IMR-90 (cell line): ENCODE data around the gene PSMD9. TPM values are rescaled to one million over a fixed set of nuclear protein-coding genes. Genes with fewer than 3 reads are reported as not detected.

Source experiments
- ATAC-seq: fragments of 200-7000 bp; cut with Tn5 transposase; 2 replicates; pipeline ENCODE4 v1.9.1; 2020; ENCODE audit warnings: low read depth, mild to moderate bottlenecking, moderate library complexity
- BruUV-seq: library from RNA; stranded (reverse); fragments of 400-500 nt; replicated peaks from 2 replicates; lab custom pipeline; 2021; lab: Mats Ljungman, UMichigan
- CTCF ChIA-PET: fragments of 300-600 bp; formaldehyde crosslinking; extraction: SDS; loops from one replicate; lab custom pipeline; 2021; ENCODE audit warnings: antibody characterized with exemption; lab: Yijun Ruan, JAX
- POLR2A ChIA-PET: fragments of 300-600 bp; sonication (Branson Sonifier 250); formaldehyde crosslinking; loops from one replicate; lab custom pipeline; 2022; ENCODE audit warnings: antibody characterized with exemption; ENCODE audit not compliant: unreplicated experiment; lab: Charles Lee
- DNase-seq: peaks from one replicate; pipeline ENCODE4 v3.0.0; 2013
- H2AFZ ChIP-seq: replicated peaks from 2 replicates; pipeline ENCODE3; 2013; ENCODE audit warnings: low read length, mild to moderate bottlenecking; ENCODE audit not compliant: poor library complexity
- H2AK5ac ChIP-seq: 2 replicates; pipeline ENCODE4 v1.6.1; 2013; ENCODE audit warnings: low read depth, low read length, inconsistent platforms
- H2AK9ac ChIP-seq: replicated peaks from 2 replicates; pipeline ENCODE3; 2013; ENCODE audit warnings: mild to moderate bottlenecking, low read depth, low read length, moderate library complexity; ENCODE audit not compliant: poor library complexity
- H2BK120ac ChIP-seq: 2 replicates; pipeline ENCODE4 v1.6.1; 2013; ENCODE audit warnings: low read depth, low read length, inconsistent platforms
- H2BK15ac ChIP-seq: 3 replicates; pipeline ENCODE4 v1.6.1; 2013; ENCODE audit warnings: low read depth, low read length, inconsistent platforms
- H2BK20ac ChIP-seq: 2 replicates; pipeline ENCODE4 v1.6.1; 2013; ENCODE audit warnings: low read depth, mild to moderate bottlenecking, inconsistent platforms, low read length, moderate library complexity
- H2BK5ac ChIP-seq: 2 replicates; pipeline ENCODE4 v1.6.1; 2013; ENCODE audit warnings: mild to moderate bottlenecking, low read depth, low read length, inconsistent platforms; ENCODE audit not compliant: poor library complexity, severe bottlenecking
- H3K14ac ChIP-seq: replicated peaks from 2 replicates; pipeline ENCODE4 v1.6.1; 2013; ENCODE audit warnings: low read depth, low read length, inconsistent platforms
- H3K18ac ChIP-seq: 2 replicates; pipeline ENCODE4 v1.6.1; 2013; ENCODE audit warnings: low read depth, low read length, control low read depth
- H3K23ac ChIP-seq: 2 replicates; pipeline ENCODE4 v1.6.1; 2013; ENCODE audit warnings: low read depth, low read length, inconsistent platforms
- H3K27ac ChIP-seq: 2 replicates; pipeline ENCODE4 v1.5.1; 2013; ENCODE audit warnings: mild to moderate bottlenecking, control low read depth, low read length; ENCODE audit not compliant: insufficient read depth
- H3K27me3 ChIP-seq: 2 replicates; pipeline ENCODE4 v1.6.1; 2013; ENCODE audit warnings: low read length; ENCODE audit not compliant: control insufficient read depth, insufficient read depth
- H3K36me3 ChIP-seq: 2 replicates; pipeline ENCODE4 v1.6.1; 2013; ENCODE audit warnings: low read length, mixed read lengths; ENCODE audit not compliant: control insufficient read depth, insufficient read depth
- H3K4ac ChIP-seq: 2 replicates; pipeline ENCODE4 v1.6.1; 2013; ENCODE audit warnings: low read depth, low read length, inconsistent platforms
- H3K4me1 ChIP-seq: 2 replicates; pipeline ENCODE4 v1.6.1; 2013; ENCODE audit warnings: low read length, mixed read lengths; ENCODE audit not compliant: control insufficient read depth, insufficient read depth
- H3K4me2 ChIP-seq: 2 replicates; pipeline ENCODE4 v1.6.1; 2013; ENCODE audit warnings: low read depth, mild to moderate bottlenecking, control low read depth, low read length, moderate library complexity
- H3K4me3 ChIP-seq: 2 replicates; pipeline ENCODE4 v1.5.1; 2013; ENCODE audit warnings: low read depth, mild to moderate bottlenecking, control low read depth, low read length, moderate library complexity; ENCODE audit not compliant: insufficient read depth
- H3K56ac ChIP-seq: 2 replicates; pipeline ENCODE4 v1.6.1; 2013; ENCODE audit warnings: low read length, inconsistent platforms; ENCODE audit not compliant: insufficient read depth; ENCODE audit errors: extremely low read depth
- H3K79me1 ChIP-seq, 2 experiments: 2 replicates each; pipeline ENCODE4 v1.6.1; 2013; ENCODE audit warnings: low read length in 2 of 2, inconsistent platforms in 1 of 2, low read depth in 1 of 2
- H3K9ac ChIP-seq: 2 replicates; pipeline ENCODE4 v1.6.1; 2013; ENCODE audit warnings: low read depth, low read length, control low read depth
- H3K9me1 ChIP-seq: 2 replicates; pipeline ENCODE4 v1.6.1; 2013; ENCODE audit warnings: low read length, inconsistent platforms; ENCODE audit not compliant: insufficient read depth
- H3K9me3 ChIP-seq: 2 replicates; pipeline ENCODE4 v1.6.1; 2013; ENCODE audit warnings: low read length; ENCODE audit not compliant: control insufficient read depth, insufficient read depth
- H4K20me1 ChIP-seq: 2 replicates; pipeline ENCODE4 v1.6.1; 2013; ENCODE audit warnings: low read length, inconsistent platforms; ENCODE audit not compliant: insufficient read depth
- H4K5ac ChIP-seq: 2 replicates; pipeline ENCODE4 v1.6.1; 2013; ENCODE audit warnings: mild to moderate bottlenecking, low read depth, low read length, control low read depth
- H4K8ac ChIP-seq, 2 experiments: 2 replicates each; pipeline ENCODE4 v1.6.1; 2013; ENCODE audit warnings: low read depth in 2 of 2, low read length in 2 of 2, control low read depth in 1 of 2, inconsistent platforms in 1 of 2
- H4K91ac ChIP-seq: 2 replicates; pipeline ENCODE4 v1.6.1; 2013; ENCODE audit warnings: low read depth, low read length, inconsistent platforms; ENCODE audit not compliant: insufficient read depth
- CTCF ChIP-seq: conservative IDR thresholded peaks from 2 replicates; pipeline ENCODE4 v1.5.1; 2012; ENCODE audit warnings: mild to moderate bottlenecking, low read depth, low read length, improper control_type of control experiment
- RAD21 ChIP-seq: IDR thresholded peaks from 2 replicates; pipeline ENCODE4 v1.6.1; 2012; ENCODE audit warnings: low read length, improper control_type of control experiment
- RCOR1 ChIP-seq: IDR thresholded peaks from 2 replicates; pipeline ENCODE4 v1.6.1; 2012; ENCODE audit warnings: mild to moderate bottlenecking, low read length, improper control_type of control experiment; ENCODE audit not compliant: insufficient replicate concordance
- RFX5 ChIP-seq: IDR thresholded peaks from 2 replicates; pipeline ENCODE4 v1.8.0; 2012; ENCODE audit warnings: low read depth, mild to moderate bottlenecking, low read length, moderate library complexity
- WGBS, 2 experiments: methylation state at CpG; one replicate each; pipeline versions ENCODE4 v1.1.5 to v1.1.7; 2013; ENCODE audit warnings: missing lambda C conversion rate in 2 of 2; ENCODE audit not compliant: insufficient read length in 1 of 2; ENCODE audit errors: extremely low coverage in 2 of 2; 5-methylcytosine and 5-hydroxymethylcytosine counted together
- dilution Hi-C: fragments of 300-500 bp; cut with HindIII; formaldehyde crosslinking; loops from one replicate; pipeline ENCODE4 v1.14.3; 2018; ENCODE audit warnings: low sequenced_read_pairs; ENCODE audit not compliant: unreplicated experiment
- in situ Hi-C: fragments of 300-500 bp; cut with MboI; formaldehyde crosslinking; loops from 3 replicates; pipeline ENCODE4 v1.14.3; 2019; ENCODE audit warnings: low sequenced_read_pairs, inconsistent platforms, mixed read lengths
- intact Hi-C: fragments of 100-400 bp; cut with micrococcal nuclease; formaldehyde crosslinking; loops from 2 replicates; pipeline ENCODE4 v1.10.0; 2022
- polyA plus RNA-seq, 3 experiments: library from polyadenylated mRNA; depleted of rRNA; stranded (reverse); fragments of >200 nt; gene quantifications; 2 replicates each; pipeline ENCODE4 v1.2.3, GENCODE V29; 2012; ENCODE audit warnings: low replicate concordance in 1 of 3
- total RNA-seq: library from RNA; depleted of rRNA; stranded (reverse); fragments of >200 nt; gene quantifications from 2 replicates; pipeline ENCODE4 v1.2.3, GENCODE V29; 2012

Gene PSMD9
- total and polyA plus RNA-seq, 2 of the 4 experiments (the other 2 are of a cell fraction), result 135 to 142 TPM

- in situ Hi-C loops (no loop called here), intact Hi-C loops (no loop called here), dilution Hi-C loops (no loop called here)
- Histone ChIP-seq H3K56ac (no peak overlapping the region), H3K27ac (no peak overlapping the region), H3K4ac (no peak overlapping the region), H3K4me3 (no peak overlapping the region), H3K9me1 (peaks cover 6% of the 10 kb centered on the region; the same call in 1 of the 2 replicates), H3K4me1 (no peaks in the 10 kb centered on the region; the same call in 1 of the 2 replicates), H2AFZ (no peak overlapping the region), H3K14ac (no peak overlapping the region), H2AK5ac (no peak overlapping the region), H2BK15ac (no peak overlapping the region), H4K20me1 (no peaks in the 10 kb centered on the region), H2BK20ac (no peak overlapping the region), H3K9me3 (no peaks in the 10 kb centered on the region), H3K36me3 (peaks cover 3% of the 10 kb centered on the region; the same call in 1 of the 2 replicates), H4K5ac (no peak overlapping the region), H4K91ac (no peak overlapping the region), H3K27me3 (no peaks in the 10 kb centered on the region), H2AK9ac (no peak overlapping the region), H3K79me1 (no peaks in the 10 kb centered on the region; a peak in 2 of 4 replicates), H3K4me2 (no peak overlapping the region), H3K23ac (no peak overlapping the region), H2BK120ac (no peak overlapping the region), H2BK5ac (no peak overlapping the region), H3K9ac (no peak overlapping the region), H4K8ac (no peak overlapping the region), H3K18ac (no peak overlapping the region)
- DNase-seq (no peak), ATAC-seq (no peak)
- no peak for TF ChIP-seq RCOR1
- TF ChIP-seq RAD21, result no peak
- no peak for TF ChIP-seq CTCF
- TF ChIP-seq RFX5, result no peak
- POLR2A ChIA-PET, result no interaction called here
- WGBS, 2 experiments, result no CpG with 5 or more reads among the region's 2 CpGs
- CTCF ChIA-PET, result no interaction called here
- BruUV-seq, result no TSS peak
Observed at GRCh38 chr12:121946313-121947025, 57.9 kb downstream of the PSMD9 start.
